Measurements from ENCODE around the gene ESR1.

Gene ESR1

DNA sequence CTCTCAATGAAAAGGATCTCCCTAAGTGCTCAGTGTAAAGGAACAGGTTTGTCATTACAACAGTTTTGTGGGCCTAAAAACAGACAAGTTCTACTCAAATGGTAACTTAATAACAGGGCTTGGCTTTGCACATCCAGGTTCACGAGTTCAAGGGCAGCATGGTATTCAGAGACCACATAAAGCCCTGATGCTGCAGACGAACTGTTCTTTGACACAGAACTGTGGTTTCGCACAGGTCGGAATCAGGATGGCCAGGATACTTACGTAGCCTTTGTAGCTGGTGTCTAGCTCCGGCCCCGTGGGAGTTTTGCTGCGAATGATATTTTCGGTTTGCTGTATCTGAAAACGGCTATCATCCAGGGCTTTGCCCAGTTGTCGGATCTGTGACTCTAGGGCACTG lies 335.9 kb downstream of the ESR1 start:
- no peak for DNase-seq

DNA sequence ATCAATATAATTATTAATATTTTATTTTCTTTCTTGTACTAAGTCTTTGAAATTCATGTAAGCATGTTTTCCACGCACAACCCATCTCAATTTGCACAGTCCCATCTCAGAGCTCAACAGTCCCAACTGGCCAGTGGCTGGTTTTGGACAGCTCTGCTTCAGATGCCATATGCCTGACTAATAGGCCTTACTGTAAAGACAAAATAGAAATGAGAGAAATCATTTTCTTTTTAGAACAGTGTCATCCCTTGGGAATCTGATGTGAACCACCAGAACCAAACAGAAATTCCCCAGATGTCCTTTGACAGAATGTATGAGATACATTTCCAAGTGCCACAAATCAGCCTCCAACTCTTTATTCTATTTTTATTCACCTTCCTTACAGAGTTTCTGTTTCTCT lies 338.9 kb downstream of the ESR1 start:
- DNase-seq, result no peak

DNA sequence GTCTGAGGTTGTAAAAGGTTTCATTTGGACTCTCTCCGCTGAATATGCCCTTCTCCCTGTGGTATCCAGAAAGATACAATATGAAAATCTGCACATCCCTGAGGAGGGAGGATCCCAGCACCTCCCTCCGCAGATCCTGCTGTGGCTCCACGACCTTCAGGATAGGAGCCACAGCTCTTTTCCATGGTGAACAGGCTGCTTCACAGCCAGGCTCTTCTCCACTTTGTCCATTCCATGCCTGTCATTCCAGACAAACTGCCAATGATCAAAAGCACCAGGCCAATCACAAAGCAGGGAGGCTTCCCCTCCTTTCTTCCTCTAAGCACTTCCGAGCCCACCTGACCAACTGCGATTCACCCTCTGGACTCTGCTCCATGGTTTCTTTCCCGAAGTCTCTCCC lies 339.8 kb downstream of the ESR1 start:
- DNase-seq, result no peak

DNA sequence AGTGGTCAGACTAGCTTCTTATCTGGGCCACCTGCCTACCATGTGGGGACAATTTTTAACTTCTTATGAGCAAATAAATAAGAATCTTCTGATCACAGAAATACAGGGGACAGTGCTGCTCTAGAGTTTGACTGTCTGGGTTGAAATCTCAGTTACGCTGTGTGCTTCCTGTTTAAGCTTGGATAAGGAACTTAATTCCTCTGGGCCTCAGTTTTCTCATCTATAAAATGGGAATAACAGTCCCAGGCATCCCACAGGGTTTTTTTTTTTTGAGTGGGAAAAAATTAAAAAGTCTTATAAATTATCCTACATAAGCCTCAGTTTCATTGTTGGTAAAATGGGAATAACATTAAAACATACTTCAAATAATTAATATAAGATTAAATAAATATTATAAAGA lies 340.9 kb downstream of the ESR1 start:
- no peak for DNase-seq

DNA sequence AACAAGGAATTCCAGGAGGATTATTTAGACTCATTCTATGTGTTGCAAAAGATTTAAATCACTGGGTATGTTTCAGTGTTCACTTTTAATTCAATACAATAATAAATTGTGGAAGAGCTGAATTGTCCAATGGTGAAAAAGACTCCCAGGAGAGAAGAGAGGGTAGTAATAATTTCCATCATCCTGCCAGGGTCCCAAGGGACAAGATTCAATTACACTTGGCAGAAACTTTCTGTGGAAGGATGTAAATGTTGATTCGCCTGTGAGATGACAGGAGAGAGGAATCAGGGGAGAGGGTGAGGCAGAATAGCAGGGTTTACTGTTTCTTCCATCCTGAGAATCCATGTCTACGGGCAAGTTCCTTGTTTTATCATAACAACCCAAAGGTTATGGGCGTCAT lies 342.7 kb downstream of the ESR1 start:
- no peak for DNase-seq

DNA sequence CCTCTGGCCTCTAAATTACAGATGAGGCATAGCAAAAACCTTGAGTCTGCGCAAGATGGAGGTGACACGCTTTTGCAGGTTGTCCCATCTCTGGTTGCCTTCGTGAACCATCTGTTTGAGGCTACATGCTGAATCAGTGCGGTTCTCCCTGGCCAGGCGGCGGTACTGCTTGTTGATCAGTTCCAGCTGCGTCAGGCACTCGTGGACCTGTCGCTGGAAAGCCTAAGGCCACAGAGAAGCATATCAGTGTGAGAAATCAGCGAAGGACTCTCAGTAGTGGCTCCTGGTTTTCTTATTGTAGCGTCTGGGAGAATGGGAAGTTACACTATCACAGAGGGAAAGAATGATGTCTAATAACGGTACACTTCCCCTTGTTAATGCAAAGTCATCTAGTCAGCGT lies 344.4 kb downstream of the ESR1 start:
- no peak for DNase-seq

DNA sequence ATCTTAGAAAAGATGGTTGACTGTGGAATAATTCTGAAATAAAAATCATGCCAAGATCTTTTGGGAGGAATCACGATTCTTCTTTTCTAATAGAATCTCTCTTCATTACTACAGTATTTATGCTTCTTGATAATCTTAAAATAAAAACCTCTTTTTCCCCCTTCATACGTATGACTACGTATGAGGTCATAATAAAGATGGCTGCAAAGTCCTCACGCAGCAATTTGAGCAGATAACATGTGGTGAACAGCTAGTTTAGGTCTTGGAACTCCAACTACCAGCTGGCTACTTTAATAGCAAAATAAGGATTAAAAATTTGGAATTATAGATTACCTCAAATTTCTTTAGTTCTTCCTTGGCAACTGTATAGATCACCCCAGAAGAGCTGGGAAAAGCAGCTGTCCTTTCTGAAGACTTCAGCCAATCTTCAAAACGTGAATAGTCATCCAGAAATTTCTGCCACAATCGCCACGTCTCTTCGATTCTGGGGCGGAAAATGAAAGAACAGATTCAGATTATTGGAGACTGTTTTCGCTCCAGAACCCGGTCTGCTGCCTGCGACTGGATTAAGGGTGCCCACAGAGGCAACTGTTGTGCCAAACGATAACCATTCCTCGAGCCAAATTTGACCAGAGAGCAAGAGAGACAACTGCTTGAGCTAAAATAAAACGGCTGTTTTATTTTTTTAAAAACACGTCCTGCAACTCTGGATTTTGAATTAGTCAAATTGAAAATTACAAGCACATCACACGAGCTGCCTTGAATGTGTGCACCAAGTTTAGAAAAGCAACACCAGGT lies 347.3 kb downstream of the ESR1 start:
- no peak for DNase-seq

DNA sequence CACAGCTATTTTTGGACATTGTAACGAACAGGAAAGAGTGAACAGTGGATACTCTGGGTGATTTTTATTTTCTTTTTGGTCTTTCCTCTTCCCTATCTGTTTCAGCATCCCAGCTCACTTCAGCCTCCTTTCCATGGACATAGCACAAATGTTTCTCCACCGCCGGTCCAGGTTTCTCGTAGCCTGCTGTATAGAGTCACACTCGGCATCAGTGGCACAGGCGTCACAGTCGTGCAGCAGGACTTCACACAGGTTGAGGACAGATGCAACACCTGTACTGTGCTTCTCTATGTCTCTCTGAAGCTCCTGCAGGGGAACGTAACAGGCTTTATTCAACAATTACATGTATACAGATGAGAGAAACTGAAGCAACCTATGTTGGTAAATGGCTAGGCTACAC lies 348.3 kb downstream of the ESR1 start:
- DNase-seq, result no peak

DNA sequence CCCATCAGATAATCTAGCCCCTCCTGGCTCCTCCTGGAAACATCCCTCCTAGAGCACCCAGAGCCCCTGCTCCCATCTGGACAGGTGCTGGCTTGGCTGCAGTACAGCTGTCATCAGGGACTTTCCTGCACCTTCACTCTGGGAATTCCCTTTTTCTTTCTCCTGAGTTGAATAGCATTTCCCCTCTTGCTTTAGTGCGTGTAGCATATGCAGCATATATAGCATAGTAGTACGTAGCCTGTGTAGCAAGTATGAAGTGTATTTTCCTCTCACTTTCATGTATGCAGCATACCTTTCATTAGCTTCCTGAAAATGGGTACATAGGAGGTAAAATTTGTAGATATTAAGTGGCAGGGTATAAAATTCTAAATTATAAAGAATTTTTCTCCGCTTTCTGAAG lies 352.9 kb downstream of the ESR1 start:
- DNase-seq, result peak; percentile 41

DNA sequence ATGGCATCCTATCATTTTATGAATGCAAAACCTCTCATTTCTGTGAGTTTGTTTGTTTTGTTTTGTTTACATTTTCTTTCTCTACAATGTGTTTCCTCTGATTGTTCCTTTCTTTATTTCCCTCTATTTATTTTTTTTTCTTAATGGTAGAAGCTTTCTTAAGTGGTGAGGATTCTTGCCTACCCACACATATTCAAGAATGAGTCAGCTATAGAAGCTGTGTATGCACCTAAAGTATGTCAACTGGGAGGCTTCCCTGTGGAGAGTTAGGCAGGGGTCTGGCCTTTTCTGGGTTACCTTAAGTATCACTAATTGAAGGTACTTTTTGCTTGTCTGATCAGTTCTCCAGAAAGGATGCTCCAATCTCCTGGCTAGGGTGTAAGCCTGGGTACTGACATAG lies 354.0 kb downstream of the ESR1 start:
- peak; percentile 46 for DNase-seq

DNA sequence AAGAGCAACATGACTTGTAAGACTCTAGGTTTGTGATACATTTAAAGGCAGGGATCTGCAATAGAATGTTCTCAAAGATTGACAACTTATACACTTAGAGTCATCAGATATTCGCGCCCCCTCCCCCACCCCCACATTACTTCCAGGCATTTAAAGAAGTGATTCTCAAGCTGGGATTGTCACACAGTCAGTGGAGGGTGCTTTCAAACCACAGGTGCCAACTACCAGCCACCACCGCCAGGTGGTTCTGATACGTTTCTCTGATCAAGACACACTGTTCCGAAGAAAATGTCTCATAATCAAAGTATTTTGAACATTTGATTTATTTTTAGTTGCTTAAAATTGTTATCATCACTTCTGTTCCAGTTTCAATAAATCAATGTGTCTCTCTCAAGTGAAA lies 357.5 kb downstream of the ESR1 start:
- DNase-seq, result no peak

DNA sequence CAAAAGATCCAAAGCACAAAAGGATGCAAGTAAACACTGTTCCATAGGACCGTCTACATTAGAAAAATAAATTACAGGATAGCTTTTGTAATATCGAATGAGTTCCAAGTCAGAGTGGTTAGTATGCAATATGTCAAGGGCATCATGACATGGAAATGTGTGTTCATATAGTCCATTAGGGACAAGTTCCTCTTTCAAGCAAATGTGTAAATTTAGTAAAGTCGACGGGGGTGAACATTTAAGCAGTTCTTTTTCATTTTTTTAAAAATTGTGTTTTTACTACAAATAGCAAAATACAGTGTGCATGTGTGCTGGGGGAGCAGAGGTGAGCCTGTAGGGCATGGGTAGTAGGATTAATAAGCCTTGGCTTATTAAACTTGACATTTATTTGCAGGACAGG lies 359.0 kb downstream of the ESR1 start:
- no peak for DNase-seq

DNA sequence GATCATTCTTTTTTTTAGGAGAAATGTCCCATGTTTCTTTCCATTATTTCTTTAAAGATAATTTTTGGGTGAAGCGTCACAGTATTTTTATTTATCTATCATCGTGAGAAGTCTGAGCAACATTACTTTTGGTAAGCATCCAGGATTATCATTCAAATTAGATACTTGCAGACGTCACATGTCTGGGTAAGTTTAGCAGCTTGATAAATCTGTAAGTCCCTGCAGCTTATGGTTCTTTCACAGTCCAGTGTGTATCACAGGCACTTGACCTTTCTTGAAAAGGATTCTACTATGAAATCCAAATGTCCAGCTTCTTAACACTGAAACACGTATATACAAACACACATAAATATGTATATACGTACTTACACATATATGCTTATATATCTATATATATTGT lies 359.4 kb downstream of the ESR1 start:
- DNase-seq, result no peak

DNA sequence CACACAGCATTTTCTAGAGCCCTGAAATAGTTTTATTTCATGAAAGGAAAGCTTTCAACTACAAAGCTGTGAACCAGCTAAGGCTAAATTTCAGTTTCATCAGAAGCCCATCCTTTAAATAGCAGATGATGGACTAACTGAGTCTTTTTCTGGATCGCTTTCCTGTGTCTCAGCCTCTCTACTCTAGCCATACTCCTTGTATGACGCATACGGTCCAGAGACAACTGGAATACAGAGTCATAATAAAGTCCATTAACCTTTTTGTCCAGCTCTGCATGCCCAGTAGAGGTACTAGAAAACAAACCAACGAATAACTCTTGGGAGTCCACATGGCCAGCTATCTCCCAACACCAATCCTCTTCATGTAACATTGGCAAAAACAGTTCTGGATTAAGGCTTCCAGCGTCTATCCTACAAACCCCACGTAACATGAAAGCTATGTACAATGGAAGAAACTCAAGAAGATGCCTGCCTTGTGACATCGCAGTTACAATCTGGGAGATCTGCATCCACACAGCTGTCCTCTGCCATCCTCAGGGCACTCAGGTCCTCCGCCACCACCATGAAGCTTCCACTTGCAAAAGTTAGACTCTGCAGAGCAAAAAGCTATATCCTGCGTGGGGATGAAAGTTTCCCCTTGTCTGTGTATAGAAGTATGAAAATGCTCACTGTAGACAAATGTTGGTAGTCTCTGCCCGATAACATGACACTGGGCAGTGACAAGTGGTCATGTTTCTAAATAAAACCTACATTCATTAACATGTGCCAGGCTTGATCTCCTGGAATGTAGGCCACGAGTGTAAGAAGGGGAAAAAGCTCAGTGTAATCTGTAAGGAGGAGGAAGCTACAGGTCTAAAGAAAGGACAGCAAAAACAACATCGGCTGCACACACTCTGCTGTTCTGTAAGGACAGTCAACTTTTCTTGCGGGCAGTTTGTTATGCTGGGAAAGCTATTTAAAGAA lies 360.4 kb downstream of the ESR1 start:
- no peak for DNase-seq

DNA sequence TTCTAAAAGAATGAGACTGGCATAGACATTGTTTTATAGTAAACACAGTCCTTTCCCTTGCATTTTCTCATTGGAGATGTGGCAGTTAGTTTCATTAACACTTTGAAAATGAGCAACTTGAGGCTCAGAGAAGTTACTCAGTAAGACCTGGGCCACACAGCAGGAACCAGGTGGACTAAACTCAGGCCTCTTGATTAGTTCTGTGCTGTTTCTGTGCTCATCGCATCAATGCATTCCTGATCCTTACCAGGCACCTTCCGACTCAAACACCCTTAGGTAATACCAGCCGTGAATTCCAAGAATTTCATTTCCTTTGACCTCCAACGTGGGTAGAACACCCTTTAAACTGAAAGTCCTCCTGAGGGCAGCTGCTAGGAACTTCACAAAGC lies 362.8 kb downstream of the ESR1 start:
- no peak for DNase-seq

DNA sequence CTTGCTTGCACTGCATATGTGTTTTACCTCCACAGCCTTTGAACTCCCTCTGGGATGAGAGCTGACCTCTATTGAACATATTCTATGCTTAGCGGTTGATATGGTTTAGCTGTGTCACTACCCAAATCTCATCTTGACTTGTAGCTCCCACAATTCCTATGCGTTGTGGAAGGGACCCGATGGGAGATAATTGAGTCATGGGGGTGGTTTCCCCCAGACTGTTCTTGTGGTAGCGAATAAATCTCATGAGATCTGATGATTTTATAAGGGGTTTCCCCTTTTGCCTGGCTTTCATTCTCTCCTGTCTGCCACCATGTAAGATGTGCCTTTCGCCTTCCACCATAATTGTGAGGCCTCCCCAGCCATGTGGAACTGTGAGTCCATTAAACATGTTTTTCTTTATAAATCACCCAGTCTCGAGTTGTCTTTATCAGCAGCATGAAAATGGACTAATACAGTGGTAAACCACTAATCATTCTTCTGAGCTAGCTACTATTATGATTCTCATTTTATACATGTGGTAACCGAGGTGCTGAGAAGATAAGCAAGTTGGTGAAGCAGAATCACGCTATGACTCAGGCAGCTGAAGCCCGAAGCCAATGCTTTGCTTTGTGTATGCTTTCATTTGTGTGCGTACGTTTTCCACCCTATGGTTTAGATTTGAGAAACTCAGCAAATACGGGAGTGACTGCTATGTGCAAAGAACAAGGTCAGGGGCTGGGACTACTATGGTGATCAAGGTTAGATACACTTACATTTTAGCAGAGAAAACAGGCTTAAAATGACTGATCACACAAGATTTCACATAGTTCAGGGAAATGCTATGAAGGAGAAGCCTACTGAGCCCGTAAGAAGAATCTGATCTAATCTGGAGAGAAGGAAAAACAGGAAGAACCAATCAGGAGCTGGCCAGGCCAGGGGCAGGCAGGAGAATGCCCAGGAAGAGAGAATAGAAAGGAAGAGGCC lies 363.5 kb downstream of the ESR1 start:
- DNase-seq, result no peak

DNA sequence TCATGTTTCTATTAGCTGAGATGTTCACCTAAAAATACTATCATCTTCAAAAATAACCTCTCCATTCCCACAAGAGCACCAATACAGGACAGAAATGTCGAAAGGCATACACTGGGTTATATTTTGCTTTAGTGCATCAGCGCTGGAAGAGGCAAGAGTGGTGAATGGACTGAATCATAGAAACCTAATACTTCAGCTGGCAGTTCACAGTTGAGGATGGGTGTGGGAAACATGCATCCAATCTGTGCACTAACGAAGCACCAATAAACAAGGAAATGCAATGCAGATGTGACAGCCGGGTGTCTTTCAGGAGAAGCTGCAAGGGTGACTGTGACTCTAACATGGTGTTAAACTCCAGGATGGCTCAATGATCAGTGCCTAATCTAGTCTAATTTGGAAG lies 365.8 kb downstream of the ESR1 start:
- DNase-seq, result no peak

DNA sequence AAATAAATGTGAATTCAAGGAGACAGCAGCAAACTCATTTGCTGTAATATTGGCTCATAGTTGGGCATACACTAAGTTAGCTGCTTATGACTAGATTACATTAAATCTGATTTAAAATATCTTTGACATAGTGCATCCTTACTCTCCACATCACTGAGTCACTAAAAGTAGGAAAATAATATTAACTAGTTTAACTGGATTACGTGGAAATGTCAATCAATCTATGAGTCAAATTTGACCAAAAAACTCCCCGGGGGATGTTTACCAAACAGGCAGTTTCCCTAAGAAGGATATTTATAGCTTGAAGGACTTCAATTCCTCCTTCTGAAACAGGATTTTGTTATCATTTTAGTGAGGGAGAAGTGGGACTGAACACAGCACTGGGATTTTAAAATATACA lies 366.5 kb downstream of the ESR1 start:
- DNase-seq, result no peak

DNA sequence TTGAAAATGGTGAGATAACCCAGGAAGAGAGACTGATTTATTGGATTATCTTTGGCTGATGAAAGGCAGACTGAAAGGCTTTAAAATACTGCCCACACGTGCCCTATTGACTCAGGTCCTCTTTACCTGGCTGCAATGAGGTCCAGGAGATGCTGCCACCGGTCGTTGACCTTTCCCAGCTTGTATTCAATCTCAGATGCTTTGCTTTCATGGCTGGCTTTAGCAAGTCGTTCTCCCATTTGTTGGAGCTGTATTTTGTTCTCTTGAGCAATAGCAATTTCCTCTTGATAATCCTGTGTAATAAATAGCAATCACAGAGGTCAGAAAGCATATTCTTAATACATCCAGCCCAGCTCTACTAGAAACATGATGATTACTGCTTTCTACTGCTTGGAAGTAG lies 368.8 kb downstream of the ESR1 start:
- DNase-seq, result no peak

All from DMS53 (cell line).